T1000 (cell line): ENCODE data around the gene L3MBTL4.
A peak's percentile ranks its signal among the peaks of the same experiment; 100 is the strongest.

Experiments
- DNase-seq: peaks from one replicate; lab custom pipeline; 2025; ENCODE audit warnings: mixed read lengths; lab: John Stamatoyannopoulos, UW

The L3MBTL4 gene

GRCh38 chr18:6363216-6363615 is 51.5 kb downstream of the L3MBTL4 start:
- no peak for DNase-seq

- no peak for DNase-seq
Measured at GRCh38 chr18:6362559-6363129, 52.1 kb downstream of the L3MBTL4 start.

- DNase-seq: no peak
Measured at GRCh38 chr18:6357668-6358067, 57.0 kb downstream of the L3MBTL4 start.

- DNase-seq: peak; percentile 37
Measured at GRCh38 chr18:6355789-6356589, 58.7 kb downstream of the L3MBTL4 start.

GRCh38 chr18:6352275-6352674 is 62.4 kb downstream of the L3MBTL4 start:
- no peak for DNase-seq

- no peak for DNase-seq
Measured at GRCh38 chr18:6342990-6343389, 71.7 kb downstream of the L3MBTL4 start.

- DNase-seq: no peak
Measured at GRCh38 chr18:6341709-6342108, 73.0 kb downstream of the L3MBTL4 start.

GRCh38 chr18:6341303-6341702 is 73.4 kb downstream of the L3MBTL4 start:
- no peak for DNase-seq

- no peak for DNase-seq
Measured at GRCh38 chr18:6340121-6340520, 74.6 kb downstream of the L3MBTL4 start.

GRCh38 chr18:6336239-6336638 is 78.5 kb downstream of the L3MBTL4 start:
- DNase-seq: no peak

- DNase-seq: no peak
Measured at GRCh38 chr18:6333981-6334380, 80.7 kb downstream of the L3MBTL4 start.

GRCh38 chr18:6331872-6332271 is 82.8 kb downstream of the L3MBTL4 start:
- no peak for DNase-seq

GRCh38 chr18:6330786-6331185 is 83.9 kb downstream of the L3MBTL4 start:
- DNase-seq: no peak

GRCh38 chr18:6328621-6329010 is 86.1 kb downstream of the L3MBTL4 start:
- no peak for DNase-seq

- no peak for DNase-seq
Measured at GRCh38 chr18:6327895-6328620, 86.7 kb downstream of the L3MBTL4 start.

GRCh38 chr18:6327485-6327884 is 87.2 kb downstream of the L3MBTL4 start:
- no peak for DNase-seq

- no peak for DNase-seq
Measured at GRCh38 chr18:6326566-6326965, 88.1 kb downstream of the L3MBTL4 start.

- DNase-seq: no peak
Measured at GRCh38 chr18:6323319-6323889, 91.3 kb downstream of the L3MBTL4 start.

- no peak for DNase-seq
Measured at GRCh38 chr18:6315517-6316331, 99.0 kb downstream of the L3MBTL4 start.

- DNase-seq: no peak
Measured at GRCh38 chr18:6313415-6313814, 101.3 kb downstream of the L3MBTL4 start.

- DNase-seq: no peak
Measured at GRCh38 chr18:6311456-6312215, 103.1 kb downstream of the L3MBTL4 start.
